HFF-Myc (cell line): Measurements from ENCODE around the gene GMDS.

ENCODE experiments used
- DNase-seq: peaks from one replicate; pipeline ENCODE4 v3.0.0-alpha.2; 2011; ENCODE audit warnings: low read depth; ENCODE audit errors: extremely low read depth
- H3K4me3 ChIP-seq: replicated peaks from 2 replicates; pipeline ENCODE4 v1.5.1; 2011; ENCODE audit warnings: low read depth, mild to moderate bottlenecking, control low read depth, low read length
- TF ChIP-seq, protein P1 (sequence below): IDR thresholded peaks from 2 replicates; pipeline ENCODE4 v1.5.1; 2012; ENCODE audit warnings: mild to moderate bottlenecking, low read depth, low read length, control low read depth; ENCODE audit errors: missing control alignments

Gene GMDS

DNA sequence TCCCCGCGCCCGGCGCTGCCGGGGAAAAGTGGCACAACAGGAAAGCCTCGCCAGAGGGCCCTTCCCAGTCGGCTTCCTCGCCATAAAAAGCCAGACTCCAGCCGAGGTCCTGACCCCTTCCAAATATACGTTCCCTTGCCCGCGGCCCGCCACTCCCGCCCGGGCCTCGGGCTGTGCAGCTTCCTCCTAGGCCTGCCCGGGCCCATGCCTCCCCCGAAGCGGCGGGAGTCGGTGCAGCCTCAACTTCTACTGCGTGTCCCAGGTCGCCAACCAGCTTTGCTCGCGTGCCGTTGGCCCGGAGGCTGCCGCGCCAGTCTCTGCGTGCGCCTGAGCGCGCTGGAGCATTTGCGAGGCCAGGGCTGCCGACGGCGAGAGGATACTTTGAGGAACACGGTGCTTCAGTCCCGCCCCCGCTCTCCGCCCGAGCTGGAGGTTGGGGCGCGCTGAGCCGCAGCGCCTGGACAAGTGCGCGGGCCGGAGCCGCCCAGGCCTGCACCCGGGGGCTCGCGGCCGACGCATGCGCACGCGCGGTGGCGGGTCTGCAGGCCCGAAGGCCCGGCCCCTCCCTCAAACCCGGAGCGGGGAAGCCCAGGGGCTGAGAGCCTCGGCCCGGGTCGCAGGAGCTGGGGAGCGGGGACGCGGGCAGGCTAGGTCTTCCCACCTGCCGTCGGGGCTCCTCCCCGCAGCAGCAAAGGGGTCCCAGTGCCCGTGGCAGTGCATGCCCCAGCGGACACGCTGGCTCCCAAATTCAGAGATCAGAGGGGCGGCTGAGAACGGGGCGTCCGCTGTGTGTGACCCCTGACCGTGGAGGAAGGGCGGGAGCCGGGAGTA is 625.5 kb downstream of the GMDS start:
- no peak for DNase-seq
- no peak overlapping the region for H3K4me3 ChIP-seq
- TF ChIP-seq, protein P1, sequence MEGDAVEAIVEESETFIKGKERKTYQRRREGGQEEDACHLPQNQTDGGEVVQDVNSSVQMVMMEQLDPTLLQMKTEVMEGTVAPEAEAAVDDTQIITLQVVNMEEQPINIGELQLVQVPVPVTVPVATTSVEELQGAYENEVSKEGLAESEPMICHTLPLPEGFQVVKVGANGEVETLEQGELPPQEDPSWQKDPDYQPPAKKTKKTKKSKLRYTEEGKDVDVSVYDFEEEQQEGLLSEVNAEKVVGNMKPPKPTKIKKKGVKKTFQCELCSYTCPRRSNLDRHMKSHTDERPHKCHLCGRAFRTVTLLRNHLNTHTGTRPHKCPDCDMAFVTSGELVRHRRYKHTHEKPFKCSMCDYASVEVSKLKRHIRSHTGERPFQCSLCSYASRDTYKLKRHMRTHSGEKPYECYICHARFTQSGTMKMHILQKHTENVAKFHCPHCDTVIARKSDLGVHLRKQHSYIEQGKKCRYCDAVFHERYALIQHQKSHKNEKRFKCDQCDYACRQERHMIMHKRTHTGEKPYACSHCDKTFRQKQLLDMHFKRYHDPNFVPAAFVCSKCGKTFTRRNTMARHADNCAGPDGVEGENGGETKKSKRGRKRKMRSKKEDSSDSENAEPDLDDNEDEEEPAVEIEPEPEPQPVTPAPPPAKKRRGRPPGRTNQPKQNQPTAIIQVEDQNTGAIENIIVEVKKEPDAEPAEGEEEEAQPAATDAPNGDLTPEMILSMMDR = no peak

DNA sequence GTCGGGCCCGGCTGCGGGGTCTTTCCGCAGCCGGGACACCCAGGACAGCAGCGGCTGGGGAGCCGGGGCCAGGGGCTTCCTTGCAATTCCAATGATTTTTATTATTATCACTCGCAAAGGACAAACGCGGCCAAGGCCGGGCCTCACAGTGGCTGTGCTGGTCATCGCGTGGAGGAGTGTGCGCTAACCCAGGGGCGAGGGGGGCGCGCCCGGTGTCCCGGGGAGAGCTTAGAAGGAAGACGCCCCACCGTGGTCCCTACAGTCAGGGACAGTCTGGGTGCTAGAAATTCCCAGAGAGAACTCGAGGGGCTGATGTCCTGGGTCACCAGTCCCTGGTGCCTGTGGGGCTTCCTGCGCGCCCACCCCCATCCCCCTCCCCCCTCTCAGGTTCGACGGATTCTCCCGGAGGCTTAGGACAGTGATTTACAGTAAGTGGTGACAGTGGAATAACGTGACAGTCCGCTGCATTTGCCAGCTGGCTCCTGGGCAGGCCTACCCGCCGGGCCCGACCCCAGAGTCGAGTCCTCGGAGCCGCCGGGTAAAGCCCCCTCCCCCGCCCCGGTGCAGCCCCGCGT is 626.2 kb downstream of the GMDS start:
- TF ChIP-seq, protein P1 = no peak
- DNase-seq = no peak
- no peak overlapping the region for H3K4me3 ChIP-seq

DNA sequence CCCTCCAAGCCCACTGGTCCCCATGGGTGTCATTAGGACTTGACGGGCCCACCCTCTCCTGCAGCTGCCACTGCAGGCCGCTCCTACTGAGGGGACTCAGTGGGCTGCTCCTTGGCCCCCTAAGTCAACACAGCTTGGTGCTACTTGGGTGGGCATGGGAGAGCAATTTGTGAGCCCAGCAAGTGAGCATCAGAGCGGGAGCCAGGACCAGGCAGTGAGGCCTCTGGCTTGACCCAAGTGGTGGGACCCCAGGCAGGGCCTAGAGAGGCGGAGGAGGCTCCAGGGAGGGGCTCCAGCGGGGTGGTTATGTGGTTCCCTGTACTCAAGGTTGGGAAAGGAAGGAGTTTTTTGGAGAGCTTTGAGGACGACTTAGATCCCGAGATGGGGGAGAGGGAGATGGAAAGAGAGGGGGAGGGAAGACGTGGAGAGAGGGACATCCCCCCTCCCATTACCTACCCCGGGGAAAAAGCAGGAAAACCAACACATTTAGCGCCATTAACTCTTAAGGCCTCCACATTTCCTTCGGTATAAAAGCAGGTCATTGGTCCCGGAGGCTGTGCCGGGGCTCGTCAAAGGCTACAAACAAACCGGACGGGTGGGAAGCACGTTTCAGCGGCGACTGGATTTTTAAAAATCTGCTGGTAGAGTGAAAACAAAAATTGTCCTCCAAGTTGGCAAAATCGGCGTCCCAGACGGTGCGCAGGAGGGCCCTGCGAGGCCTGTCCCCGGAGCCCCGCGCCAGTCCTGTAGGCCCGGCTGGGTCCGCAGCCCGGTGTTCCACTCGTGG is 626.9 kb downstream of the GMDS start:
- DNase-seq = no peak
- H3K4me3 ChIP-seq = no peak overlapping the region
- TF ChIP-seq, protein P1 = no peak

DNA sequence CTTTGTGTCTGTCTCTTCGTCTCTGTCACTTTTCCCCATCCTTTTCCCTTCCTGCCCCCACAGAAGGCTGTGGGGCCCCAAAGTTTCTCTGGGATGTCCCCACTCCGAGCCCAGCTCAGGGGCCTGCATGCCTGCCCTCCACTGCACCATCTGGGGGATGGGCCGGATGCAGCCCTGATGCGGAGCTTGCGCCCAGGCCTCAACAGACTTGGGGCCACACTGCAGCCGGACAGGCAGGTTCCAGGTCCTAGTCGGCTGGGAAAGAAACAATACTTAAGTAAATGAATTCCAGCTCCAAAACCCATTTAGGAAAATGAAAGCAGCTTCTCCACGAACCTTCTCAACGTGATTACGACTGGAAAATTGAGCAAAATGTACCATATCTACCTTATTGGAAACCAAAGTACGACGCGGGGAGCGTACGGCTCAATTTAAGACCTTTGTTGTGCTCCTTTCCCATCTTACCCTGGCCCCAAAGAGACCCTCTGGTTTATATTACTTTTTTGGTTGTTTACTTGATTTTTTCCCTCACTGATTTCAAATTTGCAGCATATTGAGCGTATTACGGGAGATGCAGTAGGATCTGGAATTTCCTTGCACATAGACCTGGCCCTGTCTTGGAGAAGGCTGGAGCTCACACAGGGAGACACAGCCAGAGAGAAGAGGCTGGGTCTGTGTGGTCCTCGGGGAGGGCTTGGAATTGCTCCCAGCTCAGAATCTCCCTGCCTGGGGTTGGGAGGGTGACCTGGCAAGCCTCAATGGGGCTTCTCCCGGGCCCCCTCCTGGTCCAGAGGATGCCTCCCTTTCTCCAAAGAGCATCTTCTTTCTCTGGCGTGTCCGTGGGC is 627.7 kb downstream of the GMDS start:
- TF ChIP-seq, protein P1 = no peak
- DNase-seq = no peak
- no peak overlapping the region for H3K4me3 ChIP-seq

DNA sequence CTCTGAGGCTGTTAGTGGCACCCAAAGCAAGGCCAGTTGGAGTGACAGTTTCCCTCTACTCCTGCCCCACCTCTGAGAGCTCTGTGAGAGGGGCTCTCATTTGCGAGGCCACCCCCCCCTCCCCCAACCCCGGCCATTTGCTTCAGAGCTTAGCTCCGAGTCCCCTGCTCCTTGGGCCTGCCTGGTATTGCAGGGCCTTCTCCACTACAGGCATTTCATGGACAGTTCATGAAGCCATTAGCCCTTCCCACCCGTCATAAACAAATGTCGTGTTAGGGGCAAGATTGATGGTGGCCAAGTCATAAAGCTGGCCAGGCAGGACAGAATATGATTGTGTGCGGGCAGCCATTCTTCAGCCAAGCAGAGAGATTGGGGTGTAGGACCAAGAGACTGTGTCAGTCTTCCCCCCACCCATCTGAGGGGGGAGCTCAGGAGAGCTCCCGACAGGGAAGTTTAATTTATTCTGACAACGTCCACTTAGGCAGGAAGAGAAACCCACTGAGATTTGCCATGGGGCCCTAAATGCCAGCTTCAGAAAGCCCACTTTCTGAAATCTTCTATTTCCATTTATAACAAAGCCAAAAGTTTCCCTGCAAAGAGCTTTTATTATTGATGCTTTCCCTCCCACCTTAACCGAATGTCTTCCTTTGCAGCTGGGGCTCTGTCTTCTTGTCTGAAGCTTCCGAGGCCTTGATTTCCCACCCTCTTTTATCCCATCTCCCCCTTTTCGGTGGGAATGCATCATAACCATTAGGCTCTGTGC is 628.5 kb downstream of the GMDS start:
- TF ChIP-seq, protein P1 = no peak
- H3K4me3 ChIP-seq = no peak overlapping the region
- no peak for DNase-seq
